ENCODE results near the gene DDX10.

DDX10 gene

GRCh38 chr11:108694846-108695245 lies 30.0 kb downstream of the DDX10 start:
- Histone ChIP-seq H3K4me3 (ENCODE audit: low read length) (no peak overlapping the region), H3K79me2 (ENCODE audit: control insufficient read depth, low read length) (no peaks in the 10 kb centered on the region), H3K9me3 (ENCODE audit: control insufficient read depth, insufficient read depth, low read length) (no peaks in the 10 kb centered on the region), H3F3A (ENCODE audit: control insufficient read depth, insufficient read depth) (no peaks in the 10 kb centered on the region), H3K36me3 (ENCODE audit: control insufficient read depth, low read length) (peaks cover 67% of the 10 kb centered on the region), H3K9me2 (replicated peaks; ENCODE audit: control insufficient read depth, low read length) (no peaks in the 10 kb centered on the region), H3K27ac (ENCODE audit: low read depth, low read length) (no peak overlapping the region), H3K4me2 (ENCODE audit: low read length) (no peak overlapping the region), H3K27me3 (ENCODE audit: control insufficient read depth, low read length) (no peaks in the 10 kb centered on the region), H4K20me1 (ENCODE audit: control insufficient read depth, insufficient read depth, low read depth, low read length) (no peaks in the 10 kb centered on the region), H3K4me1 (ENCODE audit: control insufficient read depth, low read length) (no peaks in the 10 kb centered on the region)
- no peak for TF ChIP-seq EZH2phosphoT487 (IDR thresholded peaks at IDR 0.05; ENCODE audit: borderline replicate concordance, low read length)
- TF ChIP-seq, protein P1, sequence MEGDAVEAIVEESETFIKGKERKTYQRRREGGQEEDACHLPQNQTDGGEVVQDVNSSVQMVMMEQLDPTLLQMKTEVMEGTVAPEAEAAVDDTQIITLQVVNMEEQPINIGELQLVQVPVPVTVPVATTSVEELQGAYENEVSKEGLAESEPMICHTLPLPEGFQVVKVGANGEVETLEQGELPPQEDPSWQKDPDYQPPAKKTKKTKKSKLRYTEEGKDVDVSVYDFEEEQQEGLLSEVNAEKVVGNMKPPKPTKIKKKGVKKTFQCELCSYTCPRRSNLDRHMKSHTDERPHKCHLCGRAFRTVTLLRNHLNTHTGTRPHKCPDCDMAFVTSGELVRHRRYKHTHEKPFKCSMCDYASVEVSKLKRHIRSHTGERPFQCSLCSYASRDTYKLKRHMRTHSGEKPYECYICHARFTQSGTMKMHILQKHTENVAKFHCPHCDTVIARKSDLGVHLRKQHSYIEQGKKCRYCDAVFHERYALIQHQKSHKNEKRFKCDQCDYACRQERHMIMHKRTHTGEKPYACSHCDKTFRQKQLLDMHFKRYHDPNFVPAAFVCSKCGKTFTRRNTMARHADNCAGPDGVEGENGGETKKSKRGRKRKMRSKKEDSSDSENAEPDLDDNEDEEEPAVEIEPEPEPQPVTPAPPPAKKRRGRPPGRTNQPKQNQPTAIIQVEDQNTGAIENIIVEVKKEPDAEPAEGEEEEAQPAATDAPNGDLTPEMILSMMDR (IDR thresholded peaks at IDR 0.05; ENCODE audit: low read depth, low read length, poor library complexity, severe bottlenecking), result no peak

- no peaks in the 10 kb centered on the region for H4K20me1 ChIP-seq (ENCODE audit: control insufficient read depth, insufficient read depth, low read depth, low read length)
- no peaks in the 10 kb centered on the region for H3F3A ChIP-seq (ENCODE audit: control insufficient read depth, insufficient read depth)
- H3K36me3 ChIP-seq (ENCODE audit: control insufficient read depth, low read length), result peaks cover 61% of the 10 kb centered on the region
- no peaks in the 10 kb centered on the region for H3K79me2 ChIP-seq (ENCODE audit: control insufficient read depth, low read length)
- H3K27ac ChIP-seq (ENCODE audit: low read depth, low read length), result no peak overlapping the region
- H3K9me2 ChIP-seq (replicated peaks; ENCODE audit: control insufficient read depth, low read length), result no peaks in the 10 kb centered on the region
- H3K4me1 ChIP-seq (ENCODE audit: control insufficient read depth, low read length), result no peaks in the 10 kb centered on the region
- no peaks in the 10 kb centered on the region for H3K9me3 ChIP-seq (ENCODE audit: control insufficient read depth, insufficient read depth, low read length)
- no peak overlapping the region for H3K4me3 ChIP-seq (ENCODE audit: low read length)
- no peak for TF ChIP-seq EZH2phosphoT487 (IDR thresholded peaks at IDR 0.05; ENCODE audit: borderline replicate concordance, low read length)
- TF ChIP-seq, protein P1 (IDR thresholded peaks at IDR 0.05; ENCODE audit: low read depth, low read length, poor library complexity, severe bottlenecking), result peak; percentile 73
- H3K4me2 ChIP-seq (ENCODE audit: low read length), result no peak overlapping the region
- H3K27me3 ChIP-seq (ENCODE audit: control insufficient read depth, low read length), result no peaks in the 10 kb centered on the region
Observed at GRCh38 chr11:108697872-108698473, 33.1 kb downstream of the DDX10 start.

- no peaks in the 10 kb centered on the region for H4K20me1 ChIP-seq (ENCODE audit: control insufficient read depth, insufficient read depth, low read depth, low read length)
- no peaks in the 10 kb centered on the region for H3K27me3 ChIP-seq (ENCODE audit: control insufficient read depth, low read length)
- no peaks in the 10 kb centered on the region for H3K79me2 ChIP-seq (ENCODE audit: control insufficient read depth, low read length)
- H3K4me3 ChIP-seq (ENCODE audit: low read length), result no peak overlapping the region
- H3K9me2 ChIP-seq (replicated peaks; ENCODE audit: control insufficient read depth, low read length), result no peaks in the 10 kb centered on the region
- H3F3A ChIP-seq (ENCODE audit: control insufficient read depth, insufficient read depth), result no peaks in the 10 kb centered on the region
- no peaks in the 10 kb centered on the region for H3K9me3 ChIP-seq (ENCODE audit: control insufficient read depth, insufficient read depth, low read length)
- no peak overlapping the region for H3K27ac ChIP-seq (ENCODE audit: low read depth, low read length)
- no peak for TF ChIP-seq EZH2phosphoT487 (IDR thresholded peaks at IDR 0.05; ENCODE audit: borderline replicate concordance, low read length)
- TF ChIP-seq, protein P1 (IDR thresholded peaks at IDR 0.05; ENCODE audit: low read depth, low read length, poor library complexity, severe bottlenecking), result no peak
- H3K36me3 ChIP-seq (ENCODE audit: control insufficient read depth, low read length), result peaks cover 59% of the 10 kb centered on the region
- no peaks in the 10 kb centered on the region for H3K4me1 ChIP-seq (ENCODE audit: control insufficient read depth, low read length)
- no peak overlapping the region for H3K4me2 ChIP-seq (ENCODE audit: low read length)
Observed at GRCh38 chr11:108698844-108699642, 34.2 kb downstream of the DDX10 start.

Measured in DOHH2 (cell line).